Hematopoietic multipotent progenitor cell (in vitro differentiated cells): Measurements from ENCODE around the gene FOCAD. TPM values are rescaled to one million over a fixed set of nuclear protein-coding genes. Genes with fewer than 3 reads are reported as not detected.

ENCODE experiments used
- DNase-seq, 3 donors: peaks; one replicate each; pipeline ENCODE4 v3.0.0-alpha.2; 2011 to 2015; ENCODE audit warnings: low read depth in 2 of 3, low spot score in 2 of 3
- total RNA-seq: library from RNA; depleted of rRNA; stranded (reverse); fragments of >200 nt; gene quantifications from one replicate; pipeline ENCODE4 v1.2.3, GENCODE V29; 2012

The FOCAD gene
- total RNA-seq, 1 donor, result 26.4 TPM

GRCh38 chr9:20853866-20854265 lies 169.8 kb downstream of the FOCAD start:
- no peak for DNase-seq

- no peak for DNase-seq
These were observed 170.4 kb downstream of the FOCAD start for GRCh38 chr9:20854444-20854843.

GRCh38 chr9:20863945-20864344 lies 179.9 kb downstream of the FOCAD start:
- peak in 2 of 3 donors; percentile 7 to 53 for DNase-seq

- DNase-seq, result peak in 2 of 3 donors; percentile 30 to 64
These were observed 181.3 kb downstream of the FOCAD start for GRCh38 chr9:20865347-20865746.

GRCh38 chr9:20870115-20870514 lies 186.1 kb downstream of the FOCAD start:
- no peak for DNase-seq

GRCh38 chr9:20872340-20872977 lies 188.4 kb downstream of the FOCAD start:
- no peak for DNase-seq

- DNase-seq, result no peak
These were observed 189.3 kb downstream of the FOCAD start for GRCh38 chr9:20873240-20873865.

GRCh38 chr9:20880271-20880670 lies 196.2 kb downstream of the FOCAD start:
- no peak for DNase-seq

- DNase-seq, result no peak
These were observed 196.6 kb downstream of the FOCAD start for GRCh38 chr9:20880675-20881074.

- peak; percentile 7 to 74 (median 53) for DNase-seq
These were observed 201.0 kb downstream of the FOCAD start for GRCh38 chr9:20884985-20885593.

- DNase-seq, result no peak
These were observed 215.0 kb downstream of the FOCAD start for GRCh38 chr9:20898885-20899554.

- no peak for DNase-seq
These were observed 219.2 kb downstream of the FOCAD start for GRCh38 chr9:20903212-20903611.

GRCh38 chr9:20904995-20905394 lies 220.9 kb downstream of the FOCAD start:
- DNase-seq, result no peak

GRCh38 chr9:20906326-20906725 lies 222.3 kb downstream of the FOCAD start:
- DNase-seq, result no peak

- DNase-seq, result no peak
These were observed 224.4 kb downstream of the FOCAD start for GRCh38 chr9:20908461-20908860.

- no peak for DNase-seq
These were observed 230.5 kb downstream of the FOCAD start for GRCh38 chr9:20914556-20914955.

- no peak for DNase-seq
These were observed 237.3 kb downstream of the FOCAD start for GRCh38 chr9:20921362-20921761.

GRCh38 chr9:20925256-20926045 lies 241.4 kb downstream of the FOCAD start:
- no peak for DNase-seq

GRCh38 chr9:20929276-20929675 lies 245.2 kb downstream of the FOCAD start:
- no peak for DNase-seq

- DNase-seq, result no peak
These were observed 246.8 kb downstream of the FOCAD start for GRCh38 chr9:20930836-20931235.
